Measurements from ENCODE around the gene NIFK.

GRCh38 chr2:121727950-121728349, 8.7 kb downstream of the NIFK start:
- TF ChIP-seq CTCF (conservative IDR thresholded peaks at IDR 0.05 in 1 of 2, IDR thresholded peaks at IDR 0.05 in 1 of 2; ENCODE audit: extremely low read depth in 1 of 2, insufficient read depth in 1 of 2, low read depth in 1 of 2, low read length in 2 of 2) (no peak), EZH2 (IDR thresholded peaks at IDR 0.05; ENCODE audit: borderline replicate concordance, low read length) (no peak)
